GM12878 (cell line): ENCODE data around the gene DCAF17. TPM values are rescaled to one million over a fixed set of nuclear protein-coding genes. Genes with fewer than 3 reads are reported as not detected.

Experiments used
- ATAC-seq: fragments of 200-7000 bp; cut with Tn5 transposase; 3 replicates; pipeline ENCODE4 v1.9.1; 2020; ENCODE audit warnings: mild to moderate bottlenecking, moderate library complexity
- BruUV-seq: library from RNA; stranded (reverse); fragments of 400-500 nt; replicated peaks from 2 replicates; lab custom pipeline; 2021; lab: Mats Ljungman, UMichigan
- CTCF ChIA-PET: fragments of 300-600 bp; sonication (Branson Sonifier 250); formaldehyde crosslinking; extraction: SDS; loops from one replicate; lab custom pipeline; 2021; ENCODE audit warnings: inconsistent platforms; lab: Yijun Ruan, JAX
- POLR2A ChIA-PET: fragments of 350-600 bp; formaldehyde crosslinking; extraction: SDS; loops from one replicate; lab custom pipeline; 2021; ENCODE audit warnings: inconsistent platforms; lab: Charles Lee
- RAD21 ChIA-PET: fragments of 300-600 bp; sonication (Branson Sonifier 250); formaldehyde crosslinking; loops from one replicate; lab custom pipeline; 2023; ENCODE audit warnings: antibody characterized with exemption; ENCODE audit not compliant: unreplicated experiment; lab: Charles Lee
- SMC1A ChIA-PET: fragments of 300-600 bp; sonication (Branson Sonifier 250); formaldehyde crosslinking; loops from one replicate; lab custom pipeline; 2023; ENCODE audit not compliant: unreplicated experiment, uncharacterized antibody; lab: Charles Lee
- DNase-seq: peaks from one replicate; pipeline ENCODE4 v3.0.0-alpha.2; 2011; ENCODE audit warnings: low read depth, low spot score
- FAIRE-seq: peaks from 3 replicates; lab custom pipeline; 2011; peaks lifted over from hg19 to GRCh38; lab: Jason Lieb, UNC
- H2AFZ ChIP-seq: 2 replicates; pipeline ENCODE4 v1.6.0; 2011; ENCODE audit warnings: low read depth, low read length, control low read depth; ENCODE audit not compliant: control insufficient read depth
- H3K27ac ChIP-seq: 2 replicates; pipeline ENCODE4 v1.5.1; 2011; ENCODE audit warnings: control low read depth; ENCODE audit not compliant: control insufficient read depth, insufficient read depth
- H3K27me3 ChIP-seq, 2 experiments: replicated peaks in 1 of 2; 2 replicates each; pipeline versions ENCODE4 v1.6.0 to v1.6.1; 2011; ENCODE audit warnings: low read length in 1 of 2; ENCODE audit not compliant: control insufficient read depth in 2 of 2, insufficient read depth in 2 of 2
- H3K36me3 ChIP-seq, 2 experiments: 2 replicates each; pipeline ENCODE4 v1.5.1; 2011; ENCODE audit warnings: low read length in 1 of 2; ENCODE audit not compliant: control insufficient read depth in 2 of 2, insufficient read depth in 2 of 2
- H3K4me1 ChIP-seq: 2 replicates; pipeline ENCODE4 v1.6.1; 2011; ENCODE audit warnings: mild to moderate bottlenecking, low read length, moderate library complexity, mixed read lengths; ENCODE audit not compliant: control insufficient read depth, insufficient read depth
- H3K4me2 ChIP-seq: 2 replicates; pipeline ENCODE4 v1.6.0; 2011; ENCODE audit warnings: control low read depth; ENCODE audit not compliant: control insufficient read depth, insufficient read depth
- H3K4me3 ChIP-seq: fragments of 200-600 bp; sonication (generic); 2 replicates; pipeline ENCODE4 v1.5.1; 2016
- H3K79me2 ChIP-seq: 2 replicates; pipeline ENCODE4 v1.6.0; 2011; ENCODE audit warnings: low read length; ENCODE audit not compliant: control insufficient read depth, insufficient read depth
- H3K9ac ChIP-seq: 2 replicates; pipeline ENCODE4 v1.8.0; 2011; ENCODE audit warnings: low read length, control low read depth, mixed read lengths; ENCODE audit not compliant: control insufficient read depth, insufficient read depth
- H3K9me3 ChIP-seq: replicated peaks from 3 replicates; pipeline ENCODE4 v1.5.1; 2011; ENCODE audit warnings: mild to moderate bottlenecking, low read length; ENCODE audit not compliant: control insufficient read depth, insufficient read depth
- H4K20me1 ChIP-seq: 2 replicates; pipeline ENCODE4 v1.6.0; 2011; ENCODE audit not compliant: control insufficient read depth, insufficient read depth
- ZBTB40 ChIP-seq: fragments of 450-650 bp; IDR thresholded peaks from 2 replicates; pipeline ENCODE4 v1.6.1; 2016; ENCODE audit warnings: mild to moderate bottlenecking, moderate library complexity, borderline replicate concordance
- ZNF207 ChIP-seq: fragments of 450-650 bp; IDR thresholded peaks from 2 replicates; pipeline ENCODE4 v1.6.1; 2014; ENCODE audit warnings: antibody characterized with exemption, mild to moderate bottlenecking, borderline replicate concordance
- WGBS: methylation state at CpG from one replicate; pipeline ENCODE4 v1.1.6; 2016; ENCODE audit warnings: low lambda C conversion rate; ENCODE audit not compliant: insufficient replicate concordance, insufficient coverage; ENCODE audit errors: missing lambda C conversion rate; 5-methylcytosine and 5-hydroxymethylcytosine counted together
- in situ Hi-C: fragments of 300-500 bp; cut with MboI; formaldehyde crosslinking; loops from 9 replicates; pipeline ENCODE4 v1.14.3; 2018; ENCODE audit warnings: mixed read lengths
- intact Hi-C: fragments of 100-400 bp; cut with micrococcal nuclease; formaldehyde crosslinking; loops from one replicate; pipeline ENCODE4 v1.14.2; 2022; ENCODE audit not compliant: unreplicated experiment
- polyA plus RNA-seq, 11 experiments: library from polyadenylated mRNA; depleted of rRNA in 4 of 11; unstranded in 6 of 11; stranded (reverse) in 5 of 11; fragments of >200 nt; fragmentation: Nextera tagmentation in 4 of 11; fragmentation: Illumina TruSeq in 1 of 11; extraction: Ambion mirVana in 4 of 11; extraction: Trizol in 1 of 11; gene quantifications; 1 replicate in 1 of 11; 2 replicates in 10 of 11; pipeline versions ENCODE4 v1.2.1 to v1.2.3, GENCODE V29; 2011 to 2016; ENCODE audit warnings: inconsistent platforms in 2 of 11, missing spikeins in 2 of 11, low read depth in 1 of 11
- total RNA-seq, 4 experiments: library from RNA; depleted of rRNA in 3 of 4; stranded (reverse); fragments of >200 nt in 3 of 4; fragmentation: Illumina TruSeq in 1 of 4; extraction: Trizol in 1 of 4; gene quantifications; 2 replicates each; pipeline versions ENCODE4 v1.2.1 to v1.2.3, GENCODE V29; 2013 to 2021

DCAF17 gene
- total and polyA plus RNA-seq, 10 of the 15 experiments (the other 5 are each of a cell fraction or from before 2014, with no cell fraction given): 5.2 to 32.9 (median 23.4) TPM

GRCh38 chr2:171419333-171419732, 14.7 kb upstream of the DCAF17 start:
- no peak for DNase-seq
- in situ Hi-C loops (loop anchor here (5.0 kb wide), 2 partner anchors 97 to 262 kb away; no protein-coding TSS in a partner anchor), intact Hi-C loops (loop anchor here (5.0 kb wide), 2 partner anchors 72 to 172 kb away; no protein-coding TSS in a partner anchor)
- ChIA-PET SMC1A (interaction anchor here (1.0 to 3.0 kb wide), 5 partner anchors 12 to 99 kb away, joined by 3 to 22 read pairs (median 4); no protein-coding TSS in a partner anchor), POLR2A (interaction anchor here (0.6 to 1.5 kb wide), 4 partner anchors 9 to 102 kb away, joined by 3 read pairs; partner anchors contain the start of genes DCAF17 and METTL8), CTCF (interaction anchor here (0.7 to 1.2 kb wide), 2 partner anchors 13 to 333 kb away, joined by 3 read pairs; no protein-coding TSS in a partner anchor), RAD21 (interaction anchor here (0.9 to 5.2 kb wide), 4 partner anchors 13 to 287 kb away, joined by 3 to 21 read pairs (median 7); partner anchors contain the start of gene METTL8)
- H3K79me2 ChIP-seq: peaks cover 62% of the 10 kb centered on the region
- H4K20me1 ChIP-seq: no peaks in the 10 kb centered on the region
- TF ChIP-seq ZNF207 (no peak), ZBTB40 (peak; percentile 65; the same call in 1 of the 2 replicates)
- peak; percentile 11 for ATAC-seq
- no peak overlapping the region for H2AFZ ChIP-seq
- FAIRE-seq: no peak
- peak overlapping the region; percentile 35 for H3K27ac ChIP-seq
- no peak overlapping the region for H3K4me3 ChIP-seq
- H3K27me3 ChIP-seq: no peaks in the 10 kb centered on the region
- no TSS peak for BruUV-seq
- no peak overlapping the region; the same call in 1 of the 2 replicates for H3K4me2 ChIP-seq
- H3K4me1 ChIP-seq: peaks cover 17% of the 10 kb centered on the region
- 96% methylated on average over 2 of the region's 2 CpGs for WGBS
- H3K36me3 ChIP-seq: peaks cover 0 to 7% of the 10 kb centered on the region in 2 experiments; a peak in 2 of 4 replicates
- H3K9ac ChIP-seq: no peak overlapping the region
- H3K9me3 ChIP-seq: peaks cover 24% of the 10 kb centered on the region
